ENCODE measurements around the gene LCE6A.

The LCE6A gene

GRCh38 chr1:152842556-152842955, at the start of gene LCE6A:
Gene LCE6A (plus strand): TSS chr1:152842856. CDS start chr1:152843521, 665 bp downstream.
- no peak for DNase-seq

- no peak for DNase-seq
These were observed 47.0 kb upstream of the LCE6A start for GRCh38 chr1:152795686-152796085.

GRCh38 chr1:152796421-152796820, 46.2 kb upstream of the LCE6A start, which contains the start of gene LCE1D:
Gene LCE1D (plus strand): TSS chr1:152796721. CDS start chr1:152797795, 1,074 bp downstream.
- no peak for DNase-seq

GRCh38 chr1:152801333-152801732, 41.3 kb upstream of the LCE6A start:
- DNase-seq = no peak

GRCh38 chr1:152806576-152806975, 36.1 kb upstream of the LCE6A start, which contains the start of gene LCE1C:
Gene LCE1C (minus strand): TSS chr1:152806651. CDS start chr1:152805478, 1,173 bp downstream.
- no peak for DNase-seq

- no peak for DNase-seq
These were observed 31.6 kb upstream of the LCE6A start for GRCh38 chr1:152811050-152811449.

- no peak for DNase-seq
These were observed 31.0 kb upstream of the LCE6A start, which contains the start of gene LCE1B for GRCh38 chr1:152811671-152812070. Gene LCE1B (plus strand): TSS chr1:152811971. CDS start chr1:152812447, 476 bp downstream.

GRCh38 chr1:152817309-152817708, 25.3 kb upstream of the LCE6A start:
- no peak for DNase-seq

- DNase-seq = no peak
These were observed 19.4 kb upstream of the LCE6A start for GRCh38 chr1:152823294-152823693.

GRCh38 chr1:152824964-152825363, 17.7 kb upstream of the LCE6A start:
- DNase-seq = no peak

- no peak for DNase-seq
These were observed 15.5 kb upstream of the LCE6A start, which contains the start of gene LCE1A for GRCh38 chr1:152827173-152827572. Gene LCE1A (plus strand): TSS chr1:152827473. CDS start chr1:152827473, 0 bp downstream.

GRCh38 chr1:152836870-152837269, 5.8 kb upstream of the LCE6A start:
- DNase-seq = no peak

GRCh38 chr1:152855661-152856060, 13.0 kb downstream of the LCE6A start:
- no peak for DNase-seq

GRCh38 chr1:152858062-152858461, 15.4 kb downstream of the LCE6A start:
- DNase-seq = no peak

GRCh38 chr1:152859696-152860095, 17.0 kb downstream of the LCE6A start, which contains the start of gene LCE7A:
Gene LCE7A (plus strand): TSS chr1:152859996. CDS start chr1:152860698, 702 bp downstream.
- DNase-seq = no peak

- no peak for DNase-seq
These were observed 17.5 kb downstream of the LCE6A start for GRCh38 chr1:152860129-152860528.

- no peak for DNase-seq
These were observed 18.7 kb downstream of the LCE6A start for GRCh38 chr1:152861374-152861773.

GRCh38 chr1:152864443-152864842, 21.8 kb downstream of the LCE6A start:
- no peak for DNase-seq

- DNase-seq = no peak
These were observed 23.7 kb downstream of the LCE6A start for GRCh38 chr1:152866321-152866720.

- DNase-seq = peak in 7 of 14 donors; percentile 1 to 48 (median 16)
These were observed 27.3 kb downstream of the LCE6A start for GRCh38 chr1:152869808-152870419.

- DNase-seq = no peak
These were observed 28.4 kb downstream of the LCE6A start for GRCh38 chr1:152870831-152871730.

- DNase-seq = no peak
These were observed 29.1 kb downstream of the LCE6A start for GRCh38 chr1:152871731-152872126.

- DNase-seq = no peak
These were observed 30.8 kb downstream of the LCE6A start for GRCh38 chr1:152873495-152873894.

Data from C1 segment of cervical spinal cord (tissue), 14 donors.